HG02610 (cell line): ENCODE measurements around the gene OR6K6.

ENCODE experiments used
- ATAC-seq: cut with Tn5 transposase; IDR thresholded peaks from one replicate; pipeline ENCODE4 v1.9.1; 2021; ENCODE audit warnings: mild to moderate bottlenecking, moderate library complexity; ENCODE audit not compliant: unreplicated experiment

Gene OR6K6

DNA sequence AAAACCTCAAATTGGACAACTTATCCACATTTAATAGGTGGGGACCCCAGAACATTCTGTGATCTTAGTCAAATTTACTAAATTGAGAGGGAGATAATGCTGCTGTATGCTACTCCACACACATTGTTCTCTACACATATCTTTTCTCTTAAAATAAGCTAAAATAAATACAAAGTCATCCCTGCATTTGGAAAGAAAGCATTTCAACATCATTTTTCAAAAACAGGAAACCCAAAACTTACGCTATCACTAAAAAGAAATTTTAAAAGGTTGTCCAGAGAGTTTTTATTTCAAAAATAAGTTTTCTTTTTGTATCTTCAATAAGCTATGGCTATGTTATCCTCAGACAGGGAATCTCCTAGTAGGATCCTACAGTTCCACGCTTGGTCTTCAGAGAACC is 46.0 kb downstream of the OR6K6 start:
- ATAC-seq: no peak

GRCh38 chr1:158801396-158801795 is 46.9 kb downstream of the OR6K6 start:
- no peak for ATAC-seq

DNA sequence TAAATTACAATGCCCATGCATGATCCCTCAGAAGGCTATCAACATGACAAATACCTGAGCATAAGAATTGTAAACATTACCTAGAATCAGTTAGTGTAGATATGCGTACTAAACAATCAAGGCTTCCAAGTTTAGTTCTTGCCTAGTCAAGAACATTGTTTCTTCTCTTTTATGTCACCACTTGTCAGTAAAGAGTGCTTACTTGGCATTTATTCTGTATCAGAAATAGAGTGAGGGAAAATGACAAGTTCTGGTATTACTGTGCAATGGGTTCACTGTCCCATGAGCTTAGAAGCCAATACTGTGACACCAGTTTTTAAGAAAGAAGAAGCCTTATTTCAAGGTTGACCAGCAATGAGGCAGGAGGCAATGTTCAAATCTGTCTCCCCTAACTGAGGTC is 49.2 kb downstream of the OR6K6 start:
- ATAC-seq: no peak
